A549 (cell line): ENCODE data around the gene GRID2IP. TPM values are rescaled to one million over a fixed set of nuclear protein-coding genes. Genes with fewer than 3 reads are reported as not detected.

Experiments used
- ATAC-seq, 2 experiments: fragments of 200-7000 bp in 1 of 2; fragments of >200 bp in 1 of 2; cut with Nextera tagmentation in 1 of 2; cut with Tn5 transposase in 1 of 2; 3 replicates each; pipeline versions ENCODE4 v1.8.0 to v1.9.1; 2018 to 2020; ENCODE audit warnings: mild to moderate bottlenecking in 1 of 2, moderate library complexity in 1 of 2
- CTCF ChIA-PET: fragments of 300-600 bp; sonication (Branson Sonifier 250); formaldehyde crosslinking; extraction: SDS; loops from one replicate; lab custom pipeline; 2021; ENCODE audit warnings: antibody characterized with exemption, inconsistent platforms; lab: Yijun Ruan, JAX
- POLR2A ChIA-PET: fragments of 350-600 bp; formaldehyde crosslinking; extraction: SDS; loops from one replicate; lab custom pipeline; 2021; ENCODE audit warnings: antibody characterized with exemption, inconsistent platforms; lab: Yijun Ruan, JAX
- DNase-seq, 2 experiments: peaks; one replicate each; pipeline versions ENCODE4 v3.0.0 to v3.0.0-alpha.2; 2011 to 2016; ENCODE audit warnings: low read depth in 1 of 2, low spot score in 1 of 2
- FAIRE-seq: peaks from 2 replicates; lab custom pipeline; 2011; peaks lifted over from hg19 to GRCh38; lab: Jason Lieb, UNC
- H3K27ac ChIP-seq, 2 experiments: fragments of >200 bp; sonication (Bioruptor Twin); formaldehyde crosslinking; 3 replicates each; pipeline ENCODE4 v1.5.1; 2016 to 2017
- H3K4me1 ChIP-seq: fragments of >200 bp; sonication (Bioruptor Twin); formaldehyde crosslinking; 3 replicates; pipeline ENCODE4 v1.6.1; 2016
- H3K4me2 ChIP-seq: fragments of >200 bp; sonication (Bioruptor Twin); formaldehyde crosslinking; 3 replicates; pipeline ENCODE4 v1.6.1; 2016
- H3K4me3 ChIP-seq: fragments of >200 bp; sonication (Bioruptor Twin); formaldehyde crosslinking; 3 replicates; pipeline ENCODE4 v1.5.1; 2016
- H3K9me3 ChIP-seq: fragments of >200 bp; sonication (Bioruptor Twin); formaldehyde crosslinking; 3 replicates; pipeline ENCODE4 v1.6.1; 2016
- BHLHE40 ChIP-seq: IDR thresholded peaks from 2 replicates; pipeline ENCODE4 v1.6.1; 2012; ENCODE audit warnings: low read depth, low read length, inconsistent platforms
- CHD2 ChIP-seq: fragments of 150-350 bp; IDR thresholded peaks from 2 replicates; pipeline ENCODE4 v1.6.1; 2014; ENCODE audit warnings: low read length; ENCODE audit not compliant: partially characterized antibody
- CHD4 ChIP-seq: fragments of 200-600 bp; sonication (generic); IDR thresholded peaks from 2 replicates; pipeline ENCODE4 v1.6.1; 2016; ENCODE audit warnings: antibody characterized with exemption, mild to moderate bottlenecking, borderline replicate concordance
- FOSB ChIP-seq: fragments of 250-450 bp; sonication (Bioruptor Pico); IDR thresholded peaks from 2 replicates; pipeline ENCODE4 v1.5.0; 2020; ENCODE audit warnings: mild to moderate bottlenecking, moderate library complexity
- HEYL ChIP-seq: fragments of 250-450 bp; sonication (Bioruptor Pico); IDR thresholded peaks from 2 replicates; pipeline ENCODE4 v1.8.0; 2021; ENCODE audit warnings: mild to moderate bottlenecking, moderate library complexity
- HOXB5 ChIP-seq: fragments of 250-450 bp; sonication (Bioruptor Pico); IDR thresholded peaks from 2 replicates; pipeline ENCODE4 v1.5.0; 2020; ENCODE audit warnings: mild to moderate bottlenecking, moderate library complexity
- JUN ChIP-seq, 2 experiments: fragments of >200 bp; sonication (Bioruptor Twin); formaldehyde crosslinking; IDR thresholded peaks; 2 replicates in 1 of 2; 3 replicates in 1 of 2; pipeline ENCODE4 v1.6.1; 2016 to 2017
- JUNB ChIP-seq: fragments of >200 bp; sonication (Bioruptor Twin); formaldehyde crosslinking; IDR thresholded peaks from 2 replicates; pipeline ENCODE4 v1.6.1; 2016
- KDM1A ChIP-seq: fragments of 200-600 bp; sonication (generic); IDR thresholded peaks from 2 replicates; pipeline ENCODE4 v1.6.1; 2016; ENCODE audit warnings: low read depth, mild to moderate bottlenecking
- KDM5A ChIP-seq: fragments of 200-600 bp; sonication (generic); IDR thresholded peaks from 2 replicates; pipeline ENCODE4 v1.6.1; 2016; ENCODE audit warnings: antibody characterized with exemption, mild to moderate bottlenecking
- MAFK ChIP-seq: fragments of 450-650 bp; IDR thresholded peaks from 2 replicates; pipeline ENCODE4 v1.6.1; 2014; ENCODE audit not compliant: partially characterized antibody
- MAZ ChIP-seq: fragments of 150-350 bp; IDR thresholded peaks from 2 replicates; pipeline ENCODE4 v1.6.1; 2014; ENCODE audit warnings: antibody characterized with exemption, low read depth, low read length, borderline replicate concordance
- NFE2L2 ChIP-seq: fragments of 150-350 bp; conservative IDR thresholded peaks from 2 replicates; pipeline ENCODE4 v1.6.1; 2014; ENCODE audit warnings: low read length
- NR3C1 ChIP-seq: fragments of >200 bp; sonication (Bioruptor Twin); formaldehyde crosslinking; IDR thresholded peaks from 3 replicates; pipeline ENCODE4 v1.6.1; 2017
- POLR2A ChIP-seq: IDR thresholded peaks from 2 replicates; pipeline ENCODE4 v1.6.1; 2012; ENCODE audit warnings: mild to moderate bottlenecking, low read length
- POLR2AphosphoS2 ChIP-seq: conservative IDR thresholded peaks from 2 replicates; pipeline ENCODE4 v1.6.1; 2012; ENCODE audit warnings: low read length, improper control_type of control experiment, inconsistent platforms
- RFX5 ChIP-seq: fragments of 450-650 bp; IDR thresholded peaks from 2 replicates; pipeline ENCODE4 v1.7.1; 2014; ENCODE audit warnings: antibody characterized with exemption, mild to moderate bottlenecking, moderate library complexity
- RNF2 ChIP-seq: fragments of 200-600 bp; sonication (generic); IDR thresholded peaks from 2 replicates; pipeline ENCODE4 v1.6.1; 2016; ENCODE audit warnings: low read depth, mild to moderate bottlenecking, antibody characterized with exemption, moderate library complexity, borderline replicate concordance
- SREBF2 ChIP-seq: fragments of 450-650 bp; IDR thresholded peaks from 2 replicates; pipeline ENCODE4 v1.6.1; 2014; ENCODE audit warnings: mild to moderate bottlenecking, moderate library complexity
- TP53 ChIP-seq: fragments of 250-450 bp; sonication (Bioruptor Pico); IDR thresholded peaks from 2 replicates; pipeline ENCODE4 v1.5.0; 2021; ENCODE audit warnings: mild to moderate bottlenecking, moderate library complexity
- ZFP36 ChIP-seq: fragments of 450-650 bp; IDR thresholded peaks from 2 replicates; pipeline ENCODE4 v1.6.1; 2014; ENCODE audit warnings: borderline replicate concordance; ENCODE audit not compliant: partially characterized antibody
- ZSCAN20 ChIP-seq: fragments of 250-450 bp; sonication (Bioruptor Pico); IDR thresholded peaks from 2 replicates; pipeline ENCODE4 v1.8.0; 2022; ENCODE audit warnings: mild to moderate bottlenecking, moderate library complexity
- WGBS: methylation state at CpG from one replicate; pipeline ENCODE4 v1.1.6; 2017; ENCODE audit errors: missing lambda C conversion rate; 5-methylcytosine and 5-hydroxymethylcytosine counted together
- polyA plus RNA-seq, 4 experiments: library from polyadenylated mRNA; depleted of rRNA in 3 of 4; stranded (reverse); fragments of >200 nt; fragmentation: RNase III in 1 of 4; extraction: RNeasy Plus Mini Kit Qiagen cat#74134 plus additional on column Dnase treatment in 1 of 4; gene quantifications; 2 replicates in 3 of 4; 3 replicates in 1 of 4; pipeline ENCODE4 v1.2.3, GENCODE V29; 2011 to 2017
- TF ChIP-seq, protein P1 (sequence below): fragments of 250-450 bp; sonication (Bioruptor Pico); IDR thresholded peaks from 2 replicates; pipeline ENCODE4 v1.5.0; 2020; ENCODE audit warnings: low read depth, mild to moderate bottlenecking, moderate library complexity
- TF ChIP-seq, protein P2 (sequence below): fragments of >200 bp; sonication (Bioruptor Twin); formaldehyde crosslinking; IDR thresholded peaks from 2 replicates; pipeline ENCODE4 v1.6.1; 2016
- TF ChIP-seq, protein P3 (sequence below): fragments of >200 bp; sonication (Bioruptor Twin); formaldehyde crosslinking; IDR thresholded peaks from 3 replicates; pipeline ENCODE4 v1.5.1; 2016
- TF ChIP-seq, protein P4 (sequence below): fragments of 250-450 bp; sonication (Bioruptor Pico); IDR thresholded peaks from 2 replicates; pipeline ENCODE4 v1.5.0; 2021; ENCODE audit warnings: mild to moderate bottlenecking, moderate library complexity, borderline replicate concordance

GRID2IP gene
- polyA plus RNA-seq, 2 of the 4 experiments (the other 2 are of a cell fraction) = not detected

DNA sequence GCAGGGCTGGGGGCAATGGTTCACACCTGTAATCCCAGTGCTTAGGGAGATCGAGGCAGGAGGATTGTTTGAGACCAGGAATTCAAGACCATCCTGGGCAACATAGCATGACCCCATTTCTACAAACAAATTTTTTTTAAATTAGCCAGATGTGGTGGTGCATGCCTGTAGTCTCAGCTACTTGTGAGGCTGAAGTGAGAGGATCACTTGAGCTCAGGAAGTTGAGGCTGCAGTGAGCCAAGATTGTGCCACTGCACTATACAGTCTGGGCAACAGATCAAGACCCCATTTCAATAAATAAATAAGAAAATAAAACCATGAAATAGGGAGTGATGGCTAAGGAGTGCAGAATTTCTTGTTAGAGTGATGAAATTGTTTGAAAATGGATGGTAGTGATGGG, 8.9 kb downstream of the GRID2IP start:
- ATAC-seq (no peak), FAIRE-seq (no peak), DNase-seq (no peak)
- no peak overlapping the region for H3K4me2 ChIP-seq
- WGBS = 4% methylated on average over 1 of the region's 1 CpG
- H3K9me3 ChIP-seq = no peaks in the 10 kb centered on the region
- no peak for TF ChIP-seq RNF2
- no peak for TF ChIP-seq RFX5
- no peak for TF ChIP-seq JUN (IDR thresholded peaks at IDR 0.05)
- TF ChIP-seq ZFP36 = no peak
- TF ChIP-seq, protein P1, sequence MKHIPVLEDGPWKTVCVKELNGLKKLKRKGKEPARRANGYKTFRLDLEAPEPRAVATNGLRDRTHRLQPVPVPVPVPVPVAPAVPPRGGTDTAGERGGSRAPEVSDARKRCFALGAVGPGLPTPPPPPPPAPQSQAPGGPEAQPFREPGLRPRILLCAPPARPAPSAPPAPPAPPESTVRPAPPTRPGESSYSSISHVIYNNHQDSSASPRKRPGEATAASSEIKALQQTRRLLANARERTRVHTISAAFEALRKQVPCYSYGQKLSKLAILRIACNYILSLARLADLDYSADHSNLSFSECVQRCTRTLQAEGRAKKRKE (CRISPR knock-in tag) = no peak
- no peak for TF ChIP-seq TP53
- TF ChIP-seq KDM5A = no peak
- TF ChIP-seq SREBF2 = no peak
- TF ChIP-seq, protein P2, sequence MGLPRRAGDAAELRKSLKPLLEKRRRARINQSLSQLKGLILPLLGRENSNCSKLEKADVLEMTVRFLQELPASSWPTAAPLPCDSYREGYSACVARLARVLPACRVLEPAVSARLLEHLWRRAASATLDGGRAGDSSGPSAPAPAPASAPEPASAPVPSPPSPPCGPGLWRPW = no peak
- TF ChIP-seq CHD4 = no peak
- no peak for TF ChIP-seq NR3C1
- TF ChIP-seq MAZ = no peak
- TF ChIP-seq FOSB (CRISPR knock-in tag) = no peak
- no peak for TF ChIP-seq CHD2
- CTCF ChIA-PET = interaction anchor here (1.0 to 3.2 kb wide), 2 partner anchors 16 to 27 kb away, joined by 4 to 12 read pairs; no protein-coding TSS in a partner anchor
- H3K4me1 ChIP-seq = no peaks in the 10 kb centered on the region
- no peak overlapping the region for H3K27ac ChIP-seq
- H3K4me3 ChIP-seq = no peak overlapping the region
- POLR2A ChIA-PET = no interaction called here

DNA sequence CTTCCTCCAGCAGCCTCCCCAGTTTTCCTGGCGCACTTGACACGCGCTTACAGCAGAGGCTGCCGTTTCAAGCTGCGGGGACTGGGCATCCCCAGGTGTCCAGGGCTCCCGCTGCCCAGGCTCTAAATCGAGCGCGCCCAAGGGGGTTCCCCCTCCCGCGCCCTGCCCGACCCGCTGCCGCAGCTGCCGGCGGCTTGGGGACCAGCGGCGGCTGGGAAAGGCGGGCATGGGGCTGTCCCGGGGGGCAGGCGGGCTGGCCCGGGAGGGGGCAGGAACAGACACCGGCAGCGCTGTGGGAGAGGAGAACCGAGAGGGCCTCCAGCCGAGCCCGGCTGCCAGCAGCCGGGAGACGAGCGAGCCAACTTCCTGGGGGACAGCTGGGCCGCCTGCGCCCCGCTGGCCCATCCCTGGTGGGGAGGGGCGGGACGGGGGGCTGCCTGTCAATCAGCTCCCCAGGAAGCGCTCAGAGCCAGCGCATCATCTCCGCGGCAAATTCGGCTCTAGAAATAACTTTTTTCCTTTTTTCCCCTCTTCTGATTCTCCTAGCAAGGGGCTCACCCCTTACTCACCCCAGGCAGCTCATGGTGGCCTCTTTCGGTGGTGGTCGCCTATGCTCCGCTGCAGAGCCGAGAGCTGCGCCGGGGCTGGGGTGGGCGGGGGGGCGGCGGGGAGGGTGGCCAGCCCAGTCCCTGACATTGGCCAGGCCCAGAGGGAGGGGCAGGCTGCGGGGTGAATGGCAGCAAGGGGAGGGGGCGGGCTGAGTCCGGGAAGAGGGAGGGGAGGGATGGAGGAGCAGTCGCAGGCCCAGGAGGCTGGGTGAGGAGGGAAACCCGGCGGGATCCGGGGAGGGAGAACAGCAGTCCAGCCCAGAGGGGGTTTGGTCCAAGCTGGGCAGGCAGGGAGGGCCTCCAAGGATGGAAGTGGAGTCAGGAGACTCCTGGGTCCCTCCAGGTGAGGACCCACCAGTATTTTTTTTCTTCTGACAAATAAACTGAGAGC, 14.7 kb downstream of the GRID2IP start:
- peak overlapping the region; percentile 21 to 69; a peak in 4 of 6 replicates for H3K27ac ChIP-seq
- peak overlapping the region; percentile 47 for H3K4me3 ChIP-seq
- FAIRE-seq (no peak), DNase-seq (no peak), ATAC-seq (peak; percentile 2 to 58; a peak in 3 of 6 replicates)
- no peak for TF ChIP-seq RNF2
- TF ChIP-seq NR3C1 = no peak
- TF ChIP-seq JUNB = no peak
- no peak for TF ChIP-seq BHLHE40
- TF ChIP-seq, protein P2 = no peak
- TF ChIP-seq POLR2AphosphoS2 = no peak
- no peak for TF ChIP-seq CHD4
- TF ChIP-seq KDM1A = no peak
- no peak for TF ChIP-seq HOXB5 (CRISPR knock-in tag)
- TF ChIP-seq, protein P3, sequence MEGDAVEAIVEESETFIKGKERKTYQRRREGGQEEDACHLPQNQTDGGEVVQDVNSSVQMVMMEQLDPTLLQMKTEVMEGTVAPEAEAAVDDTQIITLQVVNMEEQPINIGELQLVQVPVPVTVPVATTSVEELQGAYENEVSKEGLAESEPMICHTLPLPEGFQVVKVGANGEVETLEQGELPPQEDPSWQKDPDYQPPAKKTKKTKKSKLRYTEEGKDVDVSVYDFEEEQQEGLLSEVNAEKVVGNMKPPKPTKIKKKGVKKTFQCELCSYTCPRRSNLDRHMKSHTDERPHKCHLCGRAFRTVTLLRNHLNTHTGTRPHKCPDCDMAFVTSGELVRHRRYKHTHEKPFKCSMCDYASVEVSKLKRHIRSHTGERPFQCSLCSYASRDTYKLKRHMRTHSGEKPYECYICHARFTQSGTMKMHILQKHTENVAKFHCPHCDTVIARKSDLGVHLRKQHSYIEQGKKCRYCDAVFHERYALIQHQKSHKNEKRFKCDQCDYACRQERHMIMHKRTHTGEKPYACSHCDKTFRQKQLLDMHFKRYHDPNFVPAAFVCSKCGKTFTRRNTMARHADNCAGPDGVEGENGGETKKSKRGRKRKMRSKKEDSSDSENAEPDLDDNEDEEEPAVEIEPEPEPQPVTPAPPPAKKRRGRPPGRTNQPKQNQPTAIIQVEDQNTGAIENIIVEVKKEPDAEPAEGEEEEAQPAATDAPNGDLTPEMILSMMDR = no peak
- TF ChIP-seq POLR2A = no peak
- no peak for TF ChIP-seq NFE2L2
- TF ChIP-seq MAFK = no peak
- TF ChIP-seq FOSB (CRISPR knock-in tag) = no peak
- no peak for TF ChIP-seq ZSCAN20 (CRISPR knock-in tag)
- no peak for TF ChIP-seq HEYL
- TF ChIP-seq, protein P1 (CRISPR knock-in tag) = no peak
- TF ChIP-seq JUN (IDR thresholded peaks at IDR 0.05) = no peak
- TF ChIP-seq, protein P4, sequence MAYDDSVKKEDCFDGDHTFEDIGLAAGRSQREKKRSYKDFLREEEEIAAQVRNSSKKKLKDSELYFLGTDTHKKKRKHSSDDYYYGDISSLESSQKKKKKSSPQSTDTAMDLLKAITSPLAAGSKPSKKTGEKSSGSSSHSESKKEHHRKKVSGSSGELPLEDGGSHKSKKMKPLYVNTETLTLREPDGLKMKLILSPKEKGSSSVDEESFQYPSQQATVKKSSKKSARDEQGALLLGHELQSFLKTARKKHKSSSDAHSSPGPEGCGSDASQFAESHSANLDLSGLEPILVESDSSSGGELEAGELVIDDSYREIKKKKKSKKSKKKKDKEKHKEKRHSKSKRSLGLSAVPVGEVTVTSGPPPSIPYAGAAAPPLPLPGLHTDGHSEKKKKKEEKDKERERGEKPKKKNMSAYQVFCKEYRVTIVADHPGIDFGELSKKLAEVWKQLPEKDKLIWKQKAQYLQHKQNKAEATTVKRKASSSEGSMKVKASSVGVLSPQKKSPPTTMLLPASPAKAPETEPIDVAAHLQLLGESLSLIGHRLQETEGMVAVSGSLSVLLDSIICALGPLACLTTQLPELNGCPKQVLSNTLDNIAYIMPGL (CRISPR knock-in tag) = no peak
- 27% methylated on average over 16 of the region's 56 CpGs for WGBS
- POLR2A ChIA-PET = no interaction called here
- H3K4me2 ChIP-seq = peak overlapping the region; percentile 98
- no peaks in the 10 kb centered on the region for H3K4me1 ChIP-seq
- CTCF ChIA-PET = interaction anchor here (0.6 to 4.5 kb wide), 5 partner anchors 12 to 53 kb away, joined by 3 to 19 read pairs (median 7); partner anchors contain the start of gene INTS15
- H3K9me3 ChIP-seq = no peaks in the 10 kb centered on the region
